ENCODE data around the gene RAB17. TPM values are rescaled to one million over a fixed set of nuclear protein-coding genes. Genes with fewer than 3 reads are reported as not detected.
A peak's percentile ranks its signal among the peaks of the same experiment; 100 is the strongest.

RAB17 gene
- total RNA-seq, 1 donor from 2014 or later: 3.5 TPM

- no peak for DNase-seq (ENCODE audit: low spot score)
- intact Hi-C loops (cut with DNase I): no loop called here
Observed at GRCh38 chr2:237583385-237584295, 6.9 kb downstream of the RAB17 start.

GRCh38 chr2:237581751-237582746 lies 8.5 kb downstream of the RAB17 start:
- peak; percentile 87 for DNase-seq (ENCODE audit: low spot score)
- intact Hi-C loops (cut with DNase I): loop anchor here (1.0 kb wide), 1 partner anchor 163 kb away; no protein-coding TSS in a partner anchor

GRCh38 chr2:237581326-237581725 lies 9.2 kb downstream of the RAB17 start:
- no peak for DNase-seq (ENCODE audit: low spot score)

DNA sequence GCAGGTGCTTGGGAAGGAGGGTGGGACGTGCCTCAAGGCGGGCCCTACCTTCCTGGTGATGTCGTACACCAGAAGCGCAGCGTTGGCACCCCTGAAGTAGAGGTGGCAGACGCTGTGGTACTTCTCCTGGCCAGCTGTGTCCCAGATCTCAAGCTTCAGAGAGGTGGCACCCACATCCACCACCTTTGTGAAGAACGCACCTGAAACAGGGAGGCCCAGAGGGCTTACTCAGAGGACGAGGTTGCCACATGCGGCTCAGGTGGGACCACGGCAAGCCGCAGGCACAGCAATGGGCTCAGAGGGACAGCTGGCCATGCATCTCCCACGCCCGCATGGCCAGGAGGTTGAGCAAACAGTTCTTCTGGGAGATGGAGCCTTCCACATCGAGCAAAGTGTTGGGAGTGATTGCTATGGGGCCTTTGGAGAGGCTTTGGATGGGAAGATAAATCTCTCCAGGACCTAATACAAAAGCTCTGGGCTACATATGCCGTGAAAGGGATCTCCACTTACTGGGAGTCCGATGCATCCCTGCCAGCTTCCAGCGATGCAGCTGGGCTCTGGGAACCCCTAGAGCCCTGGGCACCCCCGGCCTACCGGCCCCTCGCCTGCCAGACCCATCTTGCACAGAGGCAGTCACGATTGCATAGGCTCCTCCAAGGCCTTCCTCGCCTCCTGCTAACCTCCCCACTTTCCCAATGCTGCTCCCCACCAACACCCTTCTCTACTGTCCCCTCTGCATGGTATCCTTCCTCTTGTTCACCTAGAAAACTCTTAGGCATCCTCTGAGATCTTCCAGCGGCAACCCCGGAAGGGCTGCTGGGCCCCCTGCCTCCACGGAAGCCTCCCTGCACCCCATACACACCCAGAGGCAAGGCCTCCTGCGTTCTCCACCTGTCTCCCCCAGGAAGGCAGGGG lies 12.3 kb downstream of the RAB17 start:
- intact Hi-C loops (cut with DNase I): no loop called here
- DNase-seq (ENCODE audit: low spot score): no peak

More at GRCh38 chr2:237581326-237581725, 9.2 kb downstream of the RAB17 start:
- intact Hi-C loops (cut with DNase I): loop anchor here (1.0 kb wide), 1 partner anchor 164 kb away; no protein-coding TSS in a partner anchor

DNA sequence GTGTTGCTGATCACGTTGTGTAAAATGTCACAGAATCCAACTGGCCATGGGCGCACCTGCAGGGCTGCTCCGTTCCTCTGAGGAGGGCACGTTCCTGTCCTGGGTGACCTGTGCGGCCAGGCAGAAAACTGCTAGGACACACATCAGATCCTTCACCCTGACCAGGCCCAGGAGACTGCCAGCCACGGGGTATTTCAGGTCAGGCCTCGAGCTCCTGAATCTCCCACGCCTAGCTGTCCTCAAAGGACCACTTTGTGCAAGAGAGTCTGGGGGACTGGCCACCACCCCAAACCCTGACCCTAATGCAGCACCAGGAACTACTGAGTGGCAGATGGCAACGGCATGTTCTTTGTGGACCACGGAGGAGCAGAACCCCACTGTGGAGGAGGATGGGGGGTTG lies 13.1 kb downstream of the RAB17 start:
- DNase-seq (ENCODE audit: low spot score): no peak
- intact Hi-C loops (cut with DNase I): no loop called here

DNA sequence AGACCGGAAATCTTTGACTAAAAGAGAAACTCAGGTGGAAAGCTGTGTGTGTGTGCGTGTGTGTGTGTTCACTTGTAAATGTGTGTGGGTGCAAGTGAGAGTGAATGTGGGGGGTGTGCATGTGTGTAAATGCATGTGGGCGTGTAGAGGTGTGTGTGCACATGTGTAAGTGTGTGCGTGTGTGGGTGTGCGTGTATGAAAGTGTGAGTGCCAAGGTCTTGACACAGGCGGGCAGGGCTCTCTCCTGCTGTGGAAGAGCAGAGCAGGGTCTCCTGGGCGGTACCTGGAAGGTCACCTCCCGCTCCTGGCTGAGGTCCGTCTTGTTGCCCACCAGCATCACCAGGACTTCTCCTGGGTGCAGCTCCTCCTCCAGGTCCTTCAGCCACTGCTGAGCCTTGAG lies 13.6 kb downstream of the RAB17 start:
- no peak for DNase-seq (ENCODE audit: low spot score)
- intact Hi-C loops (cut with DNase I): no loop called here

GRCh38 chr2:237575869-237576862 lies 14.4 kb downstream of the RAB17 start:
- DNase-seq (ENCODE audit: low spot score): no peak
- intact Hi-C loops (cut with DNase I): no loop called here

DNA sequence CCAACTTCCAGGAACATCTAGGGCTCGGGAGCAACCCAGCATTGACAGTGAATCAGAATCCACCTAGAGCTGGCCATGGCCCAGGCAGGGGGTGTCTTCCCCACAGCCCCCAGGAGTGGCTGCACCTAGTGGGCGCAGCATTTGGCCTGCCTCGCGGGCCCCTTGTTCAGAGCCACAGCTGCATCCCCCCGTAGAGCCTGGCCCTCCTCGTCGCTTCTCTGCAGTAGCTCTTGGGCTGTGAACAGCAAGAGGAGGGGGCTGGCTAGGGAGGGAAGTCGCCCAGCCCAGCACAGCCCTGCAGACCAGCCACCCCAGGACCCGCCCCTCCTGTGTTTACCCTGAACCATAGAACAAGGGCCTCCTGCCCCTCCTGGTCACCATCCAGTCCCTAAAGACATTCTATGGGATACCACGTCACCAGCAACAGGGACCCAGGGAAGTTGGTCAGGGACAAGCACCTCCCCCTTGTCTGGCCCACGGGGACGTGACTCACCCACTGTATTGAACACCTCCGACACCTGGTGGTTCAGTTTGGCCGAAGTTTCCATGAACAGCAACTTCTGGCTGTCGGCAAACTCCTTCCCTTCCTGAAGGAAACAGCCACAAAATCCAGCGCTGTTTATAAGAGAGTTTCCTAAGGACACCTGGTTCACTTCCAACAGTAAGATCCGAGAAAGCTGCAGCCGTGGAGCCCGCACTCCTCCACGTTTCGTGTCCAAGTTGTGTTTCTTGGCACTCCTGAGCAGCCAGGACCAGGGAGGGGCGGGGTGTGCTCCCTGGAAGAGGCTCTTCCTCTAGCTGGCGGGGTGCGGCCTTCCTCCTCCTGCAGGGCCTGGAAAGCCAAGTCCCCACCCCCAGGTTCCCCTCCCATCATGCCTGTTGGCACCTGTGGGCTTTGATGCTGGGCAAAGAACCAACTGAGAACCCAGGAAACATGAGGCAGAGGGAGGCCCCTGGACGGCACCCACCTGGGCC lies 15.4 kb downstream of the RAB17 start:
- no peak for DNase-seq (ENCODE audit: low spot score)
- intact Hi-C loops (cut with DNase I): loop anchor here (5.0 kb wide), 1 partner anchor 153 kb away; no protein-coding TSS in a partner anchor

- DNase-seq (ENCODE audit: low spot score): no peak
- intact Hi-C loops (cut with DNase I): loop anchor here (5.0 kb wide), 1 partner anchor 152 kb away; no protein-coding TSS in a partner anchor
Observed at GRCh38 chr2:237574467-237574866, 16.1 kb downstream of the RAB17 start.

GRCh38 chr2:237573721-237574415 lies 16.7 kb downstream of the RAB17 start:
- intact Hi-C loops (cut with DNase I): loop anchor here (2.0 to 5.0 kb wide), 2 partner anchors 152 to 451 kb away; no protein-coding TSS in a partner anchor

DNA sequence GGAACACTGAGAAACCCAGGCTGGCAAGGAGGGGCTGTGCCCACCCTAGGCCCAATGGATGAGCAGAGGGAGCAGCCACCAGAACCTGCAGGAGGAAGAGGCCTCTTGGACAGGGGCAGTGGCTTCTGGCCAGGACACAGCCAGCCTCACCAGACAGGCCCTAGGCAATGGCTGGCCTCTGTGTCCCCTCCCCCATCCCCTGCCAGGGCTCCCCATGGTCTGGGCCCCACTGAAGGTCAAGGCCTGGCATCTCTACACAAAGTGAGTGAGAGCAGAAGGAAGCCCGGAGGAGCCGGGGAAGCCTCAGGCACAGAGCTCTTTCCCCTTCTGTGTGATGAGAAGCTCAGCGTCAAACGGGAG lies 17.8 kb downstream of the RAB17 start:
- DNase-seq (ENCODE audit: low spot score): no peak
- intact Hi-C loops (cut with DNase I): loop anchor here (1.0 to 5.0 kb wide), 3 partner anchors 60 to 450 kb away; no protein-coding TSS in a partner anchor

More at GRCh38 chr2:237573721-237574415, 16.7 kb downstream of the RAB17 start:
- no peak for DNase-seq (ENCODE audit: low spot score)

DNA sequence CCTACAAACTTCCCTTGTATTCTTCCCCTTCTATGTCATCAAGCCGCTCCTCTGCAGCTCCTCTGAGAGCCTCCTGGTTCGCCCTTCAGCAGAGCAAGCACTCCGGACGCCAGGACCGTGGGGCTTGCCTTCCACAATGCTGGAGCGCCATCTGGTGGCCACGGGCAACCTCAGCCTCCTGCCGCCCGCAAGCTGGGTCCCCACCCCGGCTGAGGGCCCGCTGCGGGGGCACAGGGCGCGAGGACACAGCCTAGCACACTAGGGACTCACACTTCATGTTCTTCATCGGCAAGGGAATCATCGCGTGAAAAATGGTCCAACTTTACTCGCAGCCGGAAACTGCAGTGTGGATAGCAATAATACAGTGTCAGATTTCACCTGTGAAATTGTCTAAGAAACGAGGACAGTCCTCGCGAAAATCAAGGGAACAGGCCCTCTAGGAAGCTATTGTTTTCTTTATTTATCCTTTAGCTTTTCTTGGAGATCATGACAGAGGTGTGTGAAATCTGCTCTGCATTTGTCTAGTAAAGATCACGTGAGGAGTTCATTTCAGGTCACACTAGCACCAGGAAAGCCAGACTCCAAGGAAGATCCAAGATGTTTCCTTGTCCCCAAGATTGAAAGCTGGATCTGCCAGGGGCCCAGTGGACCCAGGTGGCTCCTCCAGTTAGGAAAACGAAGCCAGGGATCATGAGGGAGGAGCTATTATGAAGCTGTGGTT lies 18.4 kb downstream of the RAB17 start:
- DNase-seq (ENCODE audit: low spot score): peak; percentile 92
- intact Hi-C loops (cut with DNase I): loop anchor here (1.0 to 5.0 kb wide), 3 partner anchors 60 to 449 kb away; no protein-coding TSS in a partner anchor

DNA sequence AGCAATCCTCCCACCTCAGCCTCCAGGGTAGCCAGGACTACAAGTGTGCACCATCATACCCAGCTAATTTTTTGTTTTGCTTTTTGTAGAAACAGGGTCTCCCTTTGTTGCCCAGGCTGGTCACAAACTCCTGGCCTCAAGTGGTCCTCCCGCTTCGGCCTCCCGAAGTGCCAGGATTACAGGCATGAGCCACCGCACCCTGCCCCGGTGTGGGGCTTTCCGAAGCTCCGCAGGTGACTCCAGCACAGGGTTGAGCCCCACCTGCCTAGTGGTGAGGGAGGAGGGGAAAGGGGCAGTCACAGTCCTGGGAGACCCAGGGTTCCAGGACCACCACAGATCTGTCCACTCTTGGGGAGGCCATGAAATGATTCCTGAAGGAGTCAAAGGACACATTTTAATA lies 19.0 kb downstream of the RAB17 start:
- no peak for DNase-seq (ENCODE audit: low spot score)
- intact Hi-C loops (cut with DNase I): loop anchor here (5.0 kb wide), 1 partner anchor 149 kb away; no protein-coding TSS in a partner anchor

DNA sequence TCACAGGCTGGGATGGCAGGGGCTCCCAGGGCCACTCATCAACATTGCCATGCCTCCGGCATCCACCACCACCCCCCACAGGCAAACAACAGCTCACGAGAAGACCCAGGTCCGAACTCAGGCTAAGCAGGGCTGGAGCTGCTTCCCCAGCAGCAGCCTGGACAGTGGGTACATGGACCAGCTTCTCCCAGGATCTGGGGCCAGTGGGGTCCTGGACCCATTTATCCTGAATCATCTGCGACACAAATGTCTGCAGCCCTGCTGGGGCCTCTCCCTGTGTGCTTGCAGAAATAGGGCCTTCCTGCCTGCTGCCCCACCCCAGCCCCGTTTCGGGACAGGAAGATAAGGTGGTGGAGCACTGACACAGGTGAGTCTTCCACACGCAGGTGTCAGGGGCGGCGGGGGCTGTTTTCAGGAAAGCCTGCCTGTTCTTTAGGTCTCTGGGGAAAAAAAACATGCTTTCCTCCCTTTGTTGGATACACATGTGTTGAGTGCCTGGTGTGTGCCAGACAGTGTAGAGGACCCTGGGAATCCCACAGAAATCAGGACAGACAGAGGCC lies 19.7 kb downstream of the RAB17 start:
- intact Hi-C loops (cut with DNase I): loop anchor here (5.0 kb wide), 1 partner anchor 149 kb away; no protein-coding TSS in a partner anchor
- DNase-seq (ENCODE audit: low spot score): no peak

DNA sequence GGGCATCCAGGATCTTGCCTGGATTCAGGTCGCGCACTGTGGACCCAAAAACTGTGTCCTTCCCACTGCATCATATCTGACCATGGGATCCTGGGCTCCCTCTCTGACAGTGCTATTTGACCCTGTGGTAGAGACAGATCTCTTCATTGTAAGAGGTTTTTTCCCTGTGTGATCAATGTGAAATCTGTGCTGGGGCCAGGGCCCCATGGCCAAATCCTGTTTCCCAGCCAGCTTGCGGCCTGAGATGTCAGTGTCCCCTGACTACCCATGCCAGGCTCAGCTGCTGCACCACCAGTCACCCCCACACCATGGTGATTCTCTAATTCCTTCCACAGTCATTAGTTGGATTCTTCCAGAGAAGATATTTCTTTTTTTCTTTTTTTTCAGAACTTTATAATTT lies 20.6 kb downstream of the RAB17 start:
- no peak for DNase-seq (ENCODE audit: low spot score)
- intact Hi-C loops (cut with DNase I): loop anchor here (5.0 kb wide), 1 partner anchor 148 kb away; no protein-coding TSS in a partner anchor

All from cardiac septum (tissue), 1 donor.